GM12878 (cell line): ENCODE data around the gene P2RX1. TPM values are rescaled to one million over a fixed set of nuclear protein-coding genes. Genes with fewer than 3 reads are reported as not detected.

Experiments used
- CBFB ChIP-seq: IDR thresholded peaks from 2 replicates; pipeline ENCODE4 v1.6.1; 2016; ENCODE audit warnings: antibody characterized with exemption, low read depth
- CHD2 ChIP-seq: IDR thresholded peaks from 2 replicates; pipeline ENCODE4 v1.6.1; 2011; ENCODE audit warnings: low read depth, low read length, improper control_type of control experiment, borderline replicate concordance
- CREB1 ChIP-seq: IDR thresholded peaks from 2 replicates; pipeline ENCODE4 v1.6.1; 2012; ENCODE audit warnings: low read depth, mild to moderate bottlenecking, inconsistent platforms
- DPF2 ChIP-seq: fragments of 450-650 bp; IDR thresholded peaks from 2 replicates; pipeline ENCODE4 v1.6.1; 2017; ENCODE audit warnings: mild to moderate bottlenecking
- EED ChIP-seq: sonication (generic); IDR thresholded peaks from 2 replicates; pipeline ENCODE4 v1.6.1; 2016; ENCODE audit warnings: antibody characterized with exemption, low read depth
- ETV6 ChIP-seq, 2 experiments: fragments of 450-650 bp in 1 of 2; IDR thresholded peaks in 1 of 2; conservative IDR thresholded peaks in 1 of 2; 2 replicates each; pipeline ENCODE4 v1.6.1; 2014; ENCODE audit warnings: antibody characterized with exemption in 1 of 2, borderline replicate concordance in 1 of 2, low read depth in 1 of 2, mild to moderate bottlenecking in 1 of 2, moderate library complexity in 1 of 2
- GABPA ChIP-seq: IDR thresholded peaks from 2 replicates; pipeline ENCODE4 v1.6.1; 2014; ENCODE audit warnings: antibody characterized with exemption, low read depth, mild to moderate bottlenecking, inconsistent platforms
- HDAC6 ChIP-seq: fragments of 200-600 bp; sonication (generic); IDR thresholded peaks from one replicate; pipeline ENCODE4 v1.8.0; 2017; ENCODE audit warnings: antibody characterized with exemption; ENCODE audit not compliant: unreplicated experiment
- HDGF ChIP-seq: fragments of 450-650 bp; IDR thresholded peaks from 2 replicates; pipeline ENCODE4 v1.6.1; 2016; ENCODE audit warnings: antibody characterized with exemption
- JUNB ChIP-seq: IDR thresholded peaks from 2 replicates; pipeline ENCODE4 v1.6.1; 2016; ENCODE audit warnings: antibody characterized with exemption, mild to moderate bottlenecking
- KDM1A ChIP-seq: fragments of 200-600 bp; sonication (generic); IDR thresholded peaks from 2 replicates; pipeline ENCODE4 v1.6.1; 2016; ENCODE audit warnings: borderline replicate concordance
- KLF5 ChIP-seq: fragments of 450-650 bp; IDR thresholded peaks from 2 replicates; pipeline ENCODE4 v1.6.1; 2014; ENCODE audit warnings: mild to moderate bottlenecking; ENCODE audit not compliant: partially characterized antibody
- LARP7 ChIP-seq: fragments of 450-650 bp; IDR thresholded peaks from 2 replicates; pipeline ENCODE4 v1.6.1; 2017; ENCODE audit warnings: mild to moderate bottlenecking
- MEF2A ChIP-seq: IDR thresholded peaks from 2 replicates; pipeline ENCODE4 v1.6.1; 2011; ENCODE audit warnings: low read depth, mild to moderate bottlenecking, low read length, moderate library complexity; ENCODE audit not compliant: insufficient read depth
- NFYB ChIP-seq: IDR thresholded peaks from 2 replicates; pipeline ENCODE4 v1.6.1; 2011; ENCODE audit warnings: low read depth, mild to moderate bottlenecking, low read length, improper control_type of control experiment, moderate library complexity; ENCODE audit not compliant: insufficient read depth
- PML ChIP-seq: IDR thresholded peaks from 2 replicates; pipeline ENCODE4 v1.6.1; 2012; ENCODE audit warnings: low read length, inconsistent platforms
- POLR2A ChIP-seq: IDR thresholded peaks from 2 replicates; pipeline ENCODE4 v1.6.1; 2011; ENCODE audit warnings: low read depth, mild to moderate bottlenecking, low read length
- RCOR1 ChIP-seq: conservative IDR thresholded peaks from 2 replicates; pipeline ENCODE4 v1.6.1; 2012; ENCODE audit warnings: low read depth, low read length, improper control_type of control experiment
- RFX5 ChIP-seq: IDR thresholded peaks from 2 replicates; pipeline ENCODE4 v1.6.1; 2011; ENCODE audit warnings: low read depth, low read length, improper control_type of control experiment
- RUNX3 ChIP-seq: IDR thresholded peaks from 2 replicates; pipeline ENCODE4 v1.6.1; 2012; ENCODE audit warnings: low read length, inconsistent platforms
- SRF ChIP-seq, 2 experiments: IDR thresholded peaks; 2 replicates each; pipeline ENCODE4 v1.6.1; 2011; ENCODE audit warnings: low read depth in 2 of 2, low read length in 2 of 2, mild to moderate bottlenecking in 1 of 2, moderate library complexity in 1 of 2
- TCF7 ChIP-seq: IDR thresholded peaks from 2 replicates; pipeline ENCODE4 v1.6.1; 2014; ENCODE audit warnings: antibody characterized with exemption, borderline replicate concordance
- YBX1 ChIP-seq: fragments of 450-650 bp; IDR thresholded peaks from 2 replicates; pipeline ENCODE4 v1.6.1; 2016; ENCODE audit warnings: antibody characterized with exemption
- ZNF622 ChIP-seq: fragments of 450-650 bp; IDR thresholded peaks from 2 replicates; pipeline ENCODE4 v1.6.1; 2017; ENCODE audit warnings: mild to moderate bottlenecking, inconsistent platforms
- ZSCAN29 ChIP-seq: fragments of 450-650 bp; IDR thresholded peaks from 2 replicates; pipeline ENCODE4 v1.6.1; 2017; ENCODE audit warnings: mild to moderate bottlenecking, moderate library complexity
- polyA plus RNA-seq, 11 experiments: library from polyadenylated mRNA; depleted of rRNA in 4 of 11; unstranded in 6 of 11; stranded (reverse) in 5 of 11; fragments of >200 nt; fragmentation: Nextera tagmentation in 4 of 11; fragmentation: Illumina TruSeq in 1 of 11; extraction: Ambion mirVana in 4 of 11; extraction: Trizol in 1 of 11; gene quantifications; 1 replicate in 1 of 11; 2 replicates in 10 of 11; pipeline versions ENCODE4 v1.2.1 to v1.2.3, GENCODE V29; 2011 to 2016; ENCODE audit warnings: inconsistent platforms in 2 of 11, missing spikeins in 2 of 11, low read depth in 1 of 11
- total RNA-seq, 4 experiments: library from RNA; depleted of rRNA in 3 of 4; stranded (reverse); fragments of >200 nt in 3 of 4; fragmentation: Illumina TruSeq in 1 of 4; extraction: Trizol in 1 of 4; gene quantifications; 2 replicates each; pipeline versions ENCODE4 v1.2.1 to v1.2.3, GENCODE V29; 2013 to 2021
- TF ChIP-seq, protein P1 (sequence below): fragments of 150-350 bp; IDR thresholded peaks from 2 replicates; pipeline ENCODE4 v1.6.1; 2014; ENCODE audit warnings: mild to moderate bottlenecking, low read depth, low read length
- TF ChIP-seq, protein P2 (sequence below): fragments of 450-650 bp; IDR thresholded peaks from 2 replicates; pipeline ENCODE4 v1.6.1; 2016; ENCODE audit warnings: mild to moderate bottlenecking
- TF ChIP-seq, protein P3 (sequence below): IDR thresholded peaks from 2 replicates; pipeline ENCODE4 v1.6.1; 2011; ENCODE audit warnings: low read depth, low read length, improper control_type of control experiment, borderline replicate concordance
- TF ChIP-seq, protein P4 (sequence below): fragments of 450-650 bp; IDR thresholded peaks from 2 replicates; pipeline ENCODE4 v1.6.1; 2014; ENCODE audit warnings: mild to moderate bottlenecking

P2RX1 gene
- total and polyA plus RNA-seq, 10 of the 15 experiments (the other 5 are each of a cell fraction or from before 2014, with no cell fraction given): 0.12 to 6.2 (median 3.4) TPM

DNA sequence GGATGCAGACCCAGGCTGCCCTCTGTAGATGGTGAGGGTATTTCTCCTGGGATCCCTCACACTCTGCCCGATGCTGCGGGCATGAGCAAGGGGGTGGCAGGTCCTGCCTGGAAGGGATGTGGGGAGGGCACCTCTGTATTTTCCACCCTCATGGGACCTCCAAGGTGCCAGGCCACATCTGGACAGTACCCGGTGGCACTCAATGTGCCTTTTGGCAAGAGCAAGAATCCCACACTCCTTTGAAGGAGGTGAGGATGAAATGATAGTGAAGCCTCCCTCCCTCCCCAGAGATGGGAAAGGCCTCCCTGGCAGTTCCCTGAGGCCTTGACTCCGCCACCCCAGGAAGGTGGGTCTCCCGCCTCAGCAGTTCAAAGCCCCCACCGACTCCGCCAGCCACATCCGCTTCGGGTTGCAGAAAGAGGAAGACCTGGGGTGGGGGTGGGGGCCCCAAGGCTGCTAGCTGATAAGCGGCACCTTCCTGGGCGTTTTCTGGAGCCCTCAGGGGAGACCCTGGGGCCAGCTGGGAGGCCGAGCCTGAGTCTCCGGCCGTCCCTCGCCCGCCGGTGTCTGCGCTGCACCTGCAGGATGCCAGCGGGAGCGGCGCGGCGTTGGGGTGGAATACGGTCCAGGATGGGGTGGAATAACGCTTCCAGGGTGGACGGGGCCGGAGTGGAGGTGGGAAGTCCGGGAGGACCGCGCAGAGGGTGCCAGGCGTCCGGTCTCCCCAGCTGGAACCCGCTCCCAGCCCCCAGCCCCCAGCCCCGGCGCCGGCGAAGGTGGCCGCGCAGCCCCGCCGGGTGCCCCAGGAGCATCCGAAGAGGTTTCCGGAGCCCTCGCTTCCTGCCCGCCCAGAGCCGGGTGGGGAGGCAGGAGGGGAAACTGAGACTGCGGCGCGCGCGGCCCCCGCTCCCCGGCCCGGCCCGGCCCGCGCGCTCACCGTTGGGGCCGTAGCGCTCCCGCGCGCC lies 47.3 kb upstream of the P2RX1 start (continued):
- TF ChIP-seq KDM1A (no peak), CBFB (no peak), RCOR1 (no peak), HDGF (no peak), YBX1 (no peak), RUNX3 (peak; percentile 80), ETV6 (conservative IDR thresholded peaks at IDR 0.05 in 1 of 2, IDR thresholded peaks at IDR 0.05 in 1 of 2; ENCODE audit: borderline replicate concordance in 1 of 2, low read depth in 1 of 2) (no peak), MEF2A (0 out of 2 replicates have a peak, but pooled peaks have one; percentile 21), CREB1 (0 out of 2 replicates have a peak, but pooled peaks have one; percentile 20), HDAC6 (no peak), PML (no peak), ZSCAN29 (no peak), RFX5 (no peak), CHD2 (0 out of 2 replicates have a peak, but pooled peaks have one; percentile 46), JUNB (no peak), SRF (IDR thresholded peaks at IDR 0.05; ENCODE audit: low read depth in 2 of 2, low read length in 2 of 2) (0 out of 4 replicates have a peak, but pooled peaks of 1 of the 2 experiments have one; percentile 1), ZNF622 (no peak), POLR2A (peak; percentile 54), EED (peak; percentile 62; the same call in 1 of the 2 replicates), DPF2 (no peak), GABPA (peak; percentile 61; the same call in 1 of the 2 replicates), TCF7 (no peak), NFYB (no peak), KLF5 (no peak), LARP7 (no peak)
- TF ChIP-seq, protein P1, sequence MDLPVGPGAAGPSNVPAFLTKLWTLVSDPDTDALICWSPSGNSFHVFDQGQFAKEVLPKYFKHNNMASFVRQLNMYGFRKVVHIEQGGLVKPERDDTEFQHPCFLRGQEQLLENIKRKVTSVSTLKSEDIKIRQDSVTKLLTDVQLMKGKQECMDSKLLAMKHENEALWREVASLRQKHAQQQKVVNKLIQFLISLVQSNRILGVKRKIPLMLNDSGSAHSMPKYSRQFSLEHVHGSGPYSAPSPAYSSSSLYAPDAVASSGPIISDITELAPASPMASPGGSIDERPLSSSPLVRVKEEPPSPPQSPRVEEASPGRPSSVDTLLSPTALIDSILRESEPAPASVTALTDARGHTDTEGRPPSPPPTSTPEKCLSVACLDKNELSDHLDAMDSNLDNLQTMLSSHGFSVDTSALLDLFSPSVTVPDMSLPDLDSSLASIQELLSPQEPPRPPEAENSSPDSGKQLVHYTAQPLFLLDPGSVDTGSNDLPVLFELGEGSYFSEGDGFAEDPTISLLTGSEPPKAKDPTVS: no peak
- TF ChIP-seq, protein P2, sequence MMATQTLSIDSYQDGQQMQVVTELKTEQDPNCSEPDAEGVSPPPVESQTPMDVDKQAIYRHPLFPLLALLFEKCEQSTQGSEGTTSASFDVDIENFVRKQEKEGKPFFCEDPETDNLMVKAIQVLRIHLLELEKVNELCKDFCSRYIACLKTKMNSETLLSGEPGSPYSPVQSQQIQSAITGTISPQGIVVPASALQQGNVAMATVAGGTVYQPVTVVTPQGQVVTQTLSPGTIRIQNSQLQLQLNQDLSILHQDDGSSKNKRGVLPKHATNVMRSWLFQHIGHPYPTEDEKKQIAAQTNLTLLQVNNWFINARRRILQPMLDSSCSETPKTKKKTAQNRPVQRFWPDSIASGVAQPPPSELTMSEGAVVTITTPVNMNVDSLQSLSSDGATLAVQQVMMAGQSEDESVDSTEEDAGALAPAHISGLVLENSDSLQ: no peak
- TF ChIP-seq, protein P3, sequence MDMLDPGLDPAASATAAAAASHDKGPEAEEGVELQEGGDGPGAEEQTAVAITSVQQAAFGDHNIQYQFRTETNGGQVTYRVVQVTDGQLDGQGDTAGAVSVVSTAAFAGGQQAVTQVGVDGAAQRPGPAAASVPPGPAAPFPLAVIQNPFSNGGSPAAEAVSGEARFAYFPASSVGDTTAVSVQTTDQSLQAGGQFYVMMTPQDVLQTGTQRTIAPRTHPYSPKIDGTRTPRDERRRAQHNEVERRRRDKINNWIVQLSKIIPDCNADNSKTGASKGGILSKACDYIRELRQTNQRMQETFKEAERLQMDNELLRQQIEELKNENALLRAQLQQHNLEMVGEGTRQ: no peak
- TF ChIP-seq, protein P4, sequence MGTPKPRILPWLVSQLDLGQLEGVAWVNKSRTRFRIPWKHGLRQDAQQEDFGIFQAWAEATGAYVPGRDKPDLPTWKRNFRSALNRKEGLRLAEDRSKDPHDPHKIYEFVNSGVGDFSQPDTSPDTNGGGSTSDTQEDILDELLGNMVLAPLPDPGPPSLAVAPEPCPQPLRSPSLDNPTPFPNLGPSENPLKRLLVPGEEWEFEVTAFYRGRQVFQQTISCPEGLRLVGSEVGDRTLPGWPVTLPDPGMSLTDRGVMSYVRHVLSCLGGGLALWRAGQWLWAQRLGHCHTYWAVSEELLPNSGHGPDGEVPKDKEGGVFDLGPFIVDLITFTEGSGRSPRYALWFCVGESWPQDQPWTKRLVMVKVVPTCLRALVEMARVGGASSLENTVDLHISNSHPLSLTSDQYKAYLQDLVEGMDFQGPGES: no peak
